Astrocyte (in vitro differentiated cells and primary cell): ENCODE measurements around the gene TEX22. TPM values are rescaled to one million over a fixed set of nuclear protein-coding genes. Genes with fewer than 3 reads are reported as not detected.

Source experiments
- DNase-seq: peaks from one replicate; pipeline ENCODE4 v3.0.0-alpha.2; 2010; ENCODE audit warnings: low read depth
- FAIRE-seq: peaks from 2 replicates; lab custom pipeline; 2011; peaks lifted over from hg19 to GRCh38; lab: Jason Lieb, UNC
- H2AFZ ChIP-seq: 2 replicates; pipeline ENCODE4 v1.6.0; 2012; ENCODE audit warnings: low read depth, low read length, inconsistent platforms
- H3K27ac ChIP-seq: 2 replicates; pipeline ENCODE4 v1.5.1; 2011; ENCODE audit warnings: low read depth, low read length, inconsistent platforms
- H3K27me3 ChIP-seq: 2 replicates; pipeline ENCODE4 v1.6.0; 2011; ENCODE audit warnings: low read length, inconsistent platforms; ENCODE audit not compliant: insufficient read depth
- H3K36me3 ChIP-seq: 2 replicates; pipeline ENCODE4 v1.5.1; 2011; ENCODE audit warnings: low read length, inconsistent platforms; ENCODE audit not compliant: insufficient read depth
- H3K4me1 ChIP-seq: 2 replicates; pipeline ENCODE4 v1.5.1; 2011; ENCODE audit warnings: low read length, inconsistent platforms; ENCODE audit not compliant: insufficient read depth
- H3K4me2 ChIP-seq: 2 replicates; pipeline ENCODE4 v1.6.0; 2012; ENCODE audit warnings: low read length, inconsistent platforms
- H3K4me3 ChIP-seq: 2 replicates; pipeline ENCODE4 v1.5.1; 2011; ENCODE audit warnings: low read depth, mild to moderate bottlenecking, low read length, inconsistent platforms; ENCODE audit not compliant: insufficient read depth
- H3K79me2 ChIP-seq: 2 replicates; pipeline ENCODE4 v1.6.0; 2012; ENCODE audit warnings: mild to moderate bottlenecking, low read length, inconsistent platforms; ENCODE audit not compliant: insufficient read depth
- H3K9ac ChIP-seq: 2 replicates; pipeline ENCODE4 v1.6.0; 2012; ENCODE audit warnings: mild to moderate bottlenecking, low read length, inconsistent platforms
- H3K9me3 ChIP-seq: 2 replicates; pipeline ENCODE4 v1.5.1; 2012; ENCODE audit warnings: low read depth, mild to moderate bottlenecking, low read length, inconsistent platforms; ENCODE audit not compliant: insufficient read depth
- H4K20me1 ChIP-seq: 2 replicates; pipeline ENCODE4 v1.6.0; 2012; ENCODE audit warnings: low read length, inconsistent platforms; ENCODE audit not compliant: insufficient read depth
- H3K27ac Mint-ChIP-seq: one replicate; pipeline ENCODE4 v1.8.0; 2021; ENCODE audit warnings: mild to moderate bottlenecking, mixed read lengths; ENCODE audit not compliant: unreplicated experiment
- H3K27me3 Mint-ChIP-seq: one replicate; pipeline ENCODE4 v1.8.0; 2021; ENCODE audit warnings: low read depth, mixed read lengths; ENCODE audit not compliant: unreplicated experiment
- H3K36me3 Mint-ChIP-seq: one replicate; pipeline ENCODE4 v1.8.0; 2021; ENCODE audit warnings: low read depth, mixed read lengths; ENCODE audit not compliant: unreplicated experiment
- H3K4me1 Mint-ChIP-seq: one replicate; pipeline ENCODE4 v1.8.0; 2021; ENCODE audit warnings: low read depth, mixed read lengths; ENCODE audit not compliant: unreplicated experiment
- H3K4me3 Mint-ChIP-seq: one replicate; pipeline ENCODE4 v1.8.0; 2021; ENCODE audit warnings: mild to moderate bottlenecking, moderate library complexity, mixed read lengths; ENCODE audit not compliant: unreplicated experiment
- H3K9me3 Mint-ChIP-seq: one replicate; pipeline ENCODE4 v1.8.0; 2021; ENCODE audit warnings: mild to moderate bottlenecking, mixed read lengths; ENCODE audit not compliant: unreplicated experiment
- CTCF ChIP-seq: IDR thresholded peaks from 2 replicates; pipeline ENCODE4 v1.5.1; 2011; ENCODE audit warnings: low read depth, mild to moderate bottlenecking, inconsistent platforms, low read length, moderate library complexity; ENCODE audit not compliant: insufficient read depth
- EZH2 ChIP-seq: IDR thresholded peaks from 2 replicates; pipeline ENCODE4 v1.6.1; 2012; ENCODE audit warnings: mild to moderate bottlenecking, low read length, inconsistent platforms; ENCODE audit not compliant: insufficient read depth
- total RNA-seq: library from RNA; stranded (reverse); gene quantifications from 2 replicates; pipeline ENCODE4 v1.2.1, GENCODE V29; 2021

The TEX22 gene
- total RNA-seq, 1 donor from 2014 or later = 1.2 TPM

DNA sequence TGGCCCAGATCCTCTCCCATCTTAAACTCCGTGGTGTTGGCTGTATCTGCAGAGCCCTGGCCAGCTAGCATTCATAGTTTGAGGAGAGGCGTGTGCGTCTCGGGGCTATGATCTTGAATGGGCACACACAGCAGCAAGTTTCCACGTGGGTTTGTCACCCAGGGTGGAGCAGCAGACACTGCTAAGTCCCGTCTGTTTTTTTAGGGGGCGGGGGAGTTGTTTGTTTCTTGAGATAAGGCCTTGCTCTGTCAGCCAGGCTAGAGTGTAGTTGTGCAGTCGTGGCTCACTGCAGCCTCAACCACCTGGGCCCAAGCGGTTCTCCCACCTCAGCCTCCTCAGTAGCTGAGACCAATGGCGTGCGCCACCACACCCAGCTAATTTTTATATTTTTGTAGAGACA is 20.1 kb upstream of the TEX22 start:
- Mint-ChIP-seq H3K36me3 (peaks cover 6% of the 10 kb centered on the region), H3K4me1 (peaks cover 8% of the 10 kb centered on the region), H3K9me3 (no peaks in the 10 kb centered on the region), H3K27me3 (no peaks in the 10 kb centered on the region), H3K27ac (no peak overlapping the region), H3K4me3 (no peak overlapping the region)
- no peaks in the 10 kb centered on the region for H3K36me3 ChIP-seq
- H3K27ac ChIP-seq = no peak overlapping the region
- H4K20me1 ChIP-seq = peaks cover 6% of the 10 kb centered on the region
- no peak for TF ChIP-seq CTCF
- no peak for TF ChIP-seq EZH2
- no peaks in the 10 kb centered on the region for H3K9me3 ChIP-seq
- peaks cover 2% of the 10 kb centered on the region for H3K4me1 ChIP-seq
- H3K4me2 ChIP-seq = no peak overlapping the region
- DNase-seq = no peak
- H2AFZ ChIP-seq = no peak overlapping the region
- H3K79me2 ChIP-seq = no peaks in the 10 kb centered on the region
- no peaks in the 10 kb centered on the region for H3K27me3 ChIP-seq
- H3K9ac ChIP-seq = no peak overlapping the region
- no peak overlapping the region for H3K4me3 ChIP-seq
- FAIRE-seq = no peak

DNA sequence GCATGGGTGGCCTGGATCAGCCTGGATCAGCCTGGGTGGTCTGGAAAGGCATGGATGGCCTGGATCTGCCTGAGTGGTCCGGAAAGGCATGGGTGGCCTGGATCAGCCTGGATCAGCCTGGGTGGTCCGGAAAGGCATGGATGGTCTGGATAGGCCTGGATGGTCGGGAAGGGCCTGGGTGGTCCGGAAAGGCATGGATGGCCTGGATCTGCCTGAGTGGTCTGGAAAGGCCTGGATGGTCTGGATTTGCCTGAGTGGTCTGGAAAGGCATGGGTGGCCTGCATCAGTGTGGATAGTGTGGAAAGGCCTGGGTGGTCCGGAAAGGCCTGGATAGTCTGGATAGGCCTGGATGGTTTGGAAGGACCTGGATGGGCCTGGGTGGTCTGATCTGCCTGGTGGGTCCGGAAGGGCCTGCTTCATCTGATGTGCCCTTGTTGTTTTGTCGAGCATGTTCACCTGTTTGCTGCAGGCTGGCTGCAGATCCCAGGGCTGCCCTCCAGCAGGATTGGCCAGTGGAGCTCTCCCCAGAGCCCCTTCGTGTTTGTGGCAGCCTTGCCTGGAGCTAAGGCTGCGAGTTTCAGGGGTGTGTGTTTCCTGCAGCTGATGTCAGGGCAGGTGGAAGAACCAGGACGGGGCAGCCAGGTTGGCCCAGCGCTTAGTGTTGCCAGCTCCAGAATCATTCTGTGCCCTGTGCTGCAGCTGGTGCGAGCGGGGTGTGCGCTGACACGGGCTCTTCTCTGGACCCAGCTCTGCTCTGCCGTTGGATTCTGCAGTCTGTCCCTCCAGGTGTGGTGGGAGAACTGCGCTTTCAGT is 19.3 kb upstream of the TEX22 start:
- Histone ChIP-seq H3K9me3 (no peaks in the 10 kb centered on the region), H3K27me3 (no peaks in the 10 kb centered on the region), H4K20me1 (peaks cover 6% of the 10 kb centered on the region), H2AFZ (no peak overlapping the region), H3K4me3 (no peak overlapping the region), H3K36me3 (peaks cover 2% of the 10 kb centered on the region), H3K27ac (no peak overlapping the region), H3K9ac (no peak overlapping the region), H3K79me2 (no peaks in the 10 kb centered on the region), H3K4me1 (peaks cover 2% of the 10 kb centered on the region), H3K4me2 (no peak overlapping the region)
- H3K36me3 Mint-ChIP-seq = peaks cover 10% of the 10 kb centered on the region
- DNase-seq (no peak), FAIRE-seq (no peak)
- H3K27me3 Mint-ChIP-seq = no peaks in the 10 kb centered on the region
- H3K4me1 Mint-ChIP-seq = peaks cover 8% of the 10 kb centered on the region
- H3K4me3 Mint-ChIP-seq = no peak overlapping the region
- no peak overlapping the region for H3K27ac Mint-ChIP-seq
- no peaks in the 10 kb centered on the region for H3K9me3 Mint-ChIP-seq
- TF ChIP-seq EZH2 (no peak), CTCF (no peak)

- no peaks in the 10 kb centered on the region for H3K27me3 Mint-ChIP-seq
- H3K9me3 Mint-ChIP-seq = no peaks in the 10 kb centered on the region
- FAIRE-seq (no peak), DNase-seq (no peak)
- Histone ChIP-seq H3K27me3 (no peaks in the 10 kb centered on the region), H4K20me1 (peaks cover 6% of the 10 kb centered on the region), H3K79me2 (no peaks in the 10 kb centered on the region), H3K4me2 (no peak overlapping the region), H2AFZ (no peak overlapping the region), H3K27ac (no peak overlapping the region), H3K4me3 (no peak overlapping the region), H3K9me3 (no peaks in the 10 kb centered on the region), H3K4me1 (peaks cover 2% of the 10 kb centered on the region), H3K36me3 (peaks cover 2% of the 10 kb centered on the region), H3K9ac (no peak overlapping the region)
- peaks cover 8% of the 10 kb centered on the region for H3K4me1 Mint-ChIP-seq
- no peak overlapping the region for H3K27ac Mint-ChIP-seq
- H3K36me3 Mint-ChIP-seq = peaks cover 6% of the 10 kb centered on the region
- no peak for TF ChIP-seq EZH2
- TF ChIP-seq CTCF = no peak
- H3K4me3 Mint-ChIP-seq = no peak overlapping the region
Measured at GRCh38 chr14:105379946-105380345, 18.4 kb upstream of the TEX22 start.
